ENCODE data around the gene PHLDB1.

GRCh38 chr11:118672846-118673245, 65.4 kb downstream of the PHLDB1 start:
- no peak for TF ChIP-seq CTCF (IDR thresholded peaks at IDR 0.05)
- no peak for TF ChIP-seq POLR2A (IDR thresholded peaks at IDR 0.05)

Data from upper lobe of left lung (tissue), 4 donors.